ENCODE measurements around the gene NAALADL2. TPM values are rescaled to one million over a fixed set of nuclear protein-coding genes. Genes with fewer than 3 reads are reported as not detected.
"Not testable (repeated sequence)": the region's sequence is repeated elsewhere in the genome, so short reads cannot be mapped to it uniquely, and the experiment has no call there.

The NAALADL2 gene
- total RNA-seq, 1 donor: 23.5 TPM

- no peak for DNase-seq (ENCODE audit: insufficient read length, low spot score, missing footprints)
- Histone ChIP-seq H3K9me3 (ENCODE audit: low read depth, low read length) (no peaks in the 10 kb centered on the region), H3K4me1 (ENCODE audit: insufficient read depth, low read length) (no peaks in the 10 kb centered on the region), H3K36me3 (ENCODE audit: insufficient read depth, low read length) (no peaks in the 10 kb centered on the region), H3K79me2 (ENCODE audit: insufficient read depth, low read length) (no peaks in the 10 kb centered on the region), H2AFZ (ENCODE audit: low read length) (no peak overlapping the region), H3K4me3 (ENCODE audit: insufficient read depth, low read length) (no peak overlapping the region), H3K4me2 (ENCODE audit: insufficient read depth, low read length) (no peak overlapping the region), H4K20me1 (ENCODE audit: insufficient read depth, low read length) (no peaks in the 10 kb centered on the region), H3K27me3 (ENCODE audit: insufficient read depth, low read length) (no peaks in the 10 kb centered on the region), H3K27ac (ENCODE audit: low read depth, low read length) (no peak overlapping the region)
- TF ChIP-seq CTCF (IDR thresholded peaks at IDR 0.05; ENCODE audit: extremely low read depth, low read depth, low read length): peak; percentile 24
These were observed 262.1 kb downstream of the NAALADL2 start for GRCh38 chr3:175121225-175121624.

GRCh38 chr3:175127075-175127662 lies 268.0 kb downstream of the NAALADL2 start:
- Histone ChIP-seq H3K4me3 (ENCODE audit: insufficient read depth, low read length) (no peak overlapping the region), H3K9me3 (ENCODE audit: low read depth, low read length) (no peaks in the 10 kb centered on the region), H3K27me3 (ENCODE audit: insufficient read depth, low read length) (no peaks in the 10 kb centered on the region), H3K27ac (ENCODE audit: low read depth, low read length) (no peak overlapping the region), H3K79me2 (ENCODE audit: insufficient read depth, low read length) (no peaks in the 10 kb centered on the region), H3K4me1 (ENCODE audit: insufficient read depth, low read length) (no peaks in the 10 kb centered on the region), H3K4me2 (ENCODE audit: insufficient read depth, low read length) (no peak overlapping the region), H4K20me1 (ENCODE audit: insufficient read depth, low read length) (no peaks in the 10 kb centered on the region), H2AFZ (ENCODE audit: low read length) (no peak overlapping the region), H3K36me3 (ENCODE audit: insufficient read depth, low read length) (no peaks in the 10 kb centered on the region)
- no peak for TF ChIP-seq CTCF (IDR thresholded peaks at IDR 0.05; ENCODE audit: extremely low read depth, low read depth, low read length)
- DNase-seq (ENCODE audit: insufficient read length, low spot score, missing footprints): no peak

DNA sequence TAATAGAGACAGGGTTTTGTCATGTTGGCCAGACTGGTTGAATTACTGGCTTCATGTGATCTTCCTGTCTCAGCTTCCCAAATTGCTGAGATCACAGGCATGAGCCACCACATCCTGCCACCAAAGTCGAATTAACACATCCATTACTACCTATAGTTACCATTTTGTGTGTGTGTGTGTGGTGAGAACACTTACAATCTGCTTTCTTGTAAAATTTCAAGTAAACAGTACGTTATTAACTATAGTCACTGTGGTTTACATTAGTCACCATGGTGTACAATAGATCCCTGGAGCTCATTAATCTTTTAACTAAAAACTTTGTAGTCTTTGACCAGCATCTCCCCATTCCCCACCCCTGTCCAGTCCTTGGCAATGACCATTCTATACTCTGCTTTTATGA lies 270.0 kb downstream of the NAALADL2 start:
- TF ChIP-seq CTCF (IDR thresholded peaks at IDR 0.05; ENCODE audit: extremely low read depth, low read depth, low read length): no peak
- Histone ChIP-seq H3K27ac (ENCODE audit: low read depth, low read length) (no peak overlapping the region), H3K4me1 (ENCODE audit: insufficient read depth, low read length) (no peaks in the 10 kb centered on the region), H3K36me3 (ENCODE audit: insufficient read depth, low read length) (no peaks in the 10 kb centered on the region), H2AFZ (ENCODE audit: low read length) (no peak overlapping the region), H3K27me3 (ENCODE audit: insufficient read depth, low read length) (no peaks in the 10 kb centered on the region), H4K20me1 (ENCODE audit: insufficient read depth, low read length) (no peaks in the 10 kb centered on the region), H3K79me2 (ENCODE audit: insufficient read depth, low read length) (no peaks in the 10 kb centered on the region), H3K4me3 (ENCODE audit: insufficient read depth, low read length) (no peak overlapping the region), H3K4me2 (ENCODE audit: insufficient read depth, low read length) (no peak overlapping the region), H3K9me3 (ENCODE audit: low read depth, low read length) (no peaks in the 10 kb centered on the region)
- peak; percentile 23 for DNase-seq (ENCODE audit: insufficient read length, low spot score, missing footprints)

- DNase-seq (ENCODE audit: insufficient read length, low spot score, missing footprints): no peak
These were observed 270.4 kb downstream of the NAALADL2 start for GRCh38 chr3:175129571-175129970.

GRCh38 chr3:175131866-175132265 lies 272.7 kb downstream of the NAALADL2 start:
- not testable (repeated sequence) for H4K20me1 ChIP-seq (ENCODE audit: insufficient read depth, low read length); H3K4me3 ChIP-seq (ENCODE audit: insufficient read depth, low read length); H2AFZ ChIP-seq (ENCODE audit: low read length)

More at GRCh38 chr3:175129571-175129970, 270.4 kb downstream of the NAALADL2 start:
- Histone ChIP-seq H3K4me3 (ENCODE audit: insufficient read depth, low read length) (no peak overlapping the region), H3K4me2 (ENCODE audit: insufficient read depth, low read length) (no peak overlapping the region), H3K79me2 (ENCODE audit: insufficient read depth, low read length) (no peaks in the 10 kb centered on the region), H3K27me3 (ENCODE audit: insufficient read depth, low read length) (no peaks in the 10 kb centered on the region), H3K9me3 (ENCODE audit: low read depth, low read length) (no peaks in the 10 kb centered on the region), H4K20me1 (ENCODE audit: insufficient read depth, low read length) (no peaks in the 10 kb centered on the region), H3K36me3 (ENCODE audit: insufficient read depth, low read length) (no peaks in the 10 kb centered on the region), H3K4me1 (ENCODE audit: insufficient read depth, low read length) (no peaks in the 10 kb centered on the region), H3K27ac (ENCODE audit: low read depth, low read length) (no peak overlapping the region), H2AFZ (ENCODE audit: low read length) (no peak overlapping the region)
- no peak for TF ChIP-seq CTCF (IDR thresholded peaks at IDR 0.05; ENCODE audit: extremely low read depth, low read depth, low read length)

GRCh38 chr3:175132706-175133105 lies 273.6 kb downstream of the NAALADL2 start:
- not testable (repeated sequence) for H3K9me3 ChIP-seq (ENCODE audit: low read depth, low read length); H3K4me1 ChIP-seq (ENCODE audit: insufficient read depth, low read length); DNase-seq (ENCODE audit: insufficient read length, low spot score, missing footprints); H3K79me2 ChIP-seq (ENCODE audit: insufficient read depth, low read length); H3K36me3 ChIP-seq (ENCODE audit: insufficient read depth, low read length); H3K4me2 ChIP-seq (ENCODE audit: insufficient read depth, low read length); H3K4me3 ChIP-seq (ENCODE audit: insufficient read depth, low read length); H3K27ac ChIP-seq (ENCODE audit: low read depth, low read length); H4K20me1 ChIP-seq (ENCODE audit: insufficient read depth, low read length); H3K27me3 ChIP-seq (ENCODE audit: insufficient read depth, low read length); H2AFZ ChIP-seq (ENCODE audit: low read length)

More at GRCh38 chr3:175131866-175132265, 272.7 kb downstream of the NAALADL2 start:
- not testable (repeated sequence) for H3K4me1 ChIP-seq (ENCODE audit: insufficient read depth, low read length); H3K27me3 ChIP-seq (ENCODE audit: insufficient read depth, low read length); H3K79me2 ChIP-seq (ENCODE audit: insufficient read depth, low read length); DNase-seq (ENCODE audit: insufficient read length, low spot score, missing footprints); H3K4me2 ChIP-seq (ENCODE audit: insufficient read depth, low read length); H3K36me3 ChIP-seq (ENCODE audit: insufficient read depth, low read length); H3K9me3 ChIP-seq (ENCODE audit: low read depth, low read length); H3K27ac ChIP-seq (ENCODE audit: low read depth, low read length)

Data from osteoblast (primary cell).